ENCODE data around the gene DAPK3.
"Not testable (repeated sequence)": the region's sequence is repeated elsewhere in the genome, so short reads cannot be mapped to it uniquely, and the experiment has no call there.

Gene DAPK3

GRCh38 chr19:3952755-3953276, 18.1 kb downstream of the DAPK3 start:
- DNase-seq = not testable (repeated sequence)

- DNase-seq = no peak
Observed at GRCh38 chr19:3950871-3951861, 19.7 kb downstream of the DAPK3 start.

- DNase-seq = no peak
Observed at GRCh38 chr19:3949997-3950859, 20.7 kb downstream of the DAPK3 start.

- DNase-seq = no peak
Observed at GRCh38 chr19:3949294-3949693, 21.6 kb downstream of the DAPK3 start.

GRCh38 chr19:3947316-3947933, 23.5 kb downstream of the DAPK3 start:
- DNase-seq = not testable (repeated sequence)

- DNase-seq = no peak
Observed at GRCh38 chr19:3945838-3946237, 25.1 kb downstream of the DAPK3 start.

GRCh38 chr19:3944018-3944721, 26.7 kb downstream of the DAPK3 start:
- DNase-seq = no peak

GRCh38 chr19:3942790-3943409, 28.0 kb downstream of the DAPK3 start:
- no peak for DNase-seq

GRCh38 chr19:3938300-3938950, 32.5 kb downstream of the DAPK3 start:
- not testable (repeated sequence) for DNase-seq

- DNase-seq = no peak
Observed at GRCh38 chr19:3936506-3937442, 34.1 kb downstream of the DAPK3 start.

GRCh38 chr19:3932931-3933810, 37.7 kb downstream of the DAPK3 start, which contains the start of gene NMRK2:
Gene NMRK2, plus strand, starts transcription at chr19:3933069. Its CDS starts 603 bp downstream, at chr19:3933672.
- DNase-seq = no peak

GRCh38 chr19:3931041-3931440, 39.9 kb downstream of the DAPK3 start:
- no peak for DNase-seq

GRCh38 chr19:3923912-3924311, 47.0 kb downstream of the DAPK3 start:
- no peak for DNase-seq

GRCh38 chr19:3923096-3923758, 47.7 kb downstream of the DAPK3 start:
- no peak for DNase-seq

- DNase-seq = no peak
Observed at GRCh38 chr19:3919793-3920192, 51.1 kb downstream of the DAPK3 start.

GRCh38 chr19:3916033-3916432, 54.9 kb downstream of the DAPK3 start:
- DNase-seq = no peak

- DNase-seq = no peak
Observed at GRCh38 chr19:3914199-3914598, 56.7 kb downstream of the DAPK3 start.

- DNase-seq = no peak
Observed at GRCh38 chr19:3910105-3910504, 60.8 kb downstream of the DAPK3 start.

Data from SIG-M5 (cell line).